ENCODE results near the gene RAP1GDS1. TPM values are rescaled to one million over a fixed set of nuclear protein-coding genes. Genes with fewer than 3 reads are reported as not detected.

Gene RAP1GDS1
- total RNA-seq, 1 donor from 2014 or later, result 31.6 TPM

GRCh38 chr4:98374643-98375042 is 113.5 kb downstream of the RAP1GDS1 start:
- Mint-ChIP-seq H3K27me3 (no peaks in the 10 kb centered on the region), H3K27ac (no peak overlapping the region), H3K9me3 (no peaks in the 10 kb centered on the region), H3K4me1 (ENCODE audit: unreplicated experiment) (no peaks in the 10 kb centered on the region), H3K36me3 (peaks cover 9% of the 10 kb centered on the region), H3K4me3 (no peak overlapping the region)
- no peak for DNase-seq (ENCODE audit: extremely low spot score, unreplicated experiment)
- no peak for TF ChIP-seq CTCF (conservative IDR thresholded peaks at IDR 0.05)

- DNase-seq (ENCODE audit: extremely low spot score, unreplicated experiment), result no peak
- Mint-ChIP-seq H3K36me3 (peaks cover 6% of the 10 kb centered on the region), H3K27ac (no peak overlapping the region), H3K4me3 (no peak overlapping the region), H3K27me3 (no peaks in the 10 kb centered on the region), H3K4me1 (ENCODE audit: unreplicated experiment) (no peaks in the 10 kb centered on the region), H3K9me3 (no peaks in the 10 kb centered on the region)
- TF ChIP-seq CTCF (conservative IDR thresholded peaks at IDR 0.05), result no peak
These were observed 116.4 kb downstream of the RAP1GDS1 start for GRCh38 chr4:98377559-98377958.

GRCh38 chr4:98381306-98381705 is 120.1 kb downstream of the RAP1GDS1 start:
- Mint-ChIP-seq H3K27ac (no peak overlapping the region), H3K27me3 (no peaks in the 10 kb centered on the region), H3K36me3 (no peaks in the 10 kb centered on the region), H3K4me3 (no peak overlapping the region), H3K4me1 (ENCODE audit: unreplicated experiment) (no peaks in the 10 kb centered on the region), H3K9me3 (no peaks in the 10 kb centered on the region)
- no peak for DNase-seq (ENCODE audit: extremely low spot score, unreplicated experiment)
- no peak for TF ChIP-seq CTCF (conservative IDR thresholded peaks at IDR 0.05)

GRCh38 chr4:98383431-98384106 is 122.4 kb downstream of the RAP1GDS1 start:
- no peak overlapping the region for H3K27ac Mint-ChIP-seq
- H3K9me3 Mint-ChIP-seq, result no peaks in the 10 kb centered on the region
- TF ChIP-seq CTCF (conservative IDR thresholded peaks at IDR 0.05), result no peak
- DNase-seq (ENCODE audit: extremely low spot score, unreplicated experiment), result no peak
- H3K4me3 Mint-ChIP-seq, result no peak overlapping the region
- no peaks in the 10 kb centered on the region for H3K4me1 Mint-ChIP-seq (ENCODE audit: unreplicated experiment)
- H3K27me3 Mint-ChIP-seq, result no peaks in the 10 kb centered on the region
- H3K36me3 Mint-ChIP-seq, result peaks cover 7% of the 10 kb centered on the region

- Mint-ChIP-seq H3K36me3 (peaks cover 7% of the 10 kb centered on the region), H3K4me1 (ENCODE audit: unreplicated experiment) (no peaks in the 10 kb centered on the region), H3K27ac (no peak overlapping the region), H3K9me3 (no peaks in the 10 kb centered on the region), H3K27me3 (no peaks in the 10 kb centered on the region), H3K4me3 (no peak overlapping the region)
- no peak for DNase-seq (ENCODE audit: extremely low spot score, unreplicated experiment)
- no peak for TF ChIP-seq CTCF (conservative IDR thresholded peaks at IDR 0.05)
These were observed 124.6 kb downstream of the RAP1GDS1 start for GRCh38 chr4:98385831-98386230.

All from type B pancreatic cell (in vitro differentiated cells).